Medulla oblongata (tissue), 1 donor: ENCODE data around the gene TRDMT1.
A peak's percentile ranks its signal among the peaks of the same experiment; 100 is the strongest.

Experiments
- DNase-seq: peaks from one replicate; pipeline ENCODE4 v3.0.0-alpha.2; 2015; ENCODE audit errors: extremely low spot score

TRDMT1 gene

GRCh38 chr10:17210361-17210760 is 8.9 kb upstream of the TRDMT1 start:
- no peak for DNase-seq

GRCh38 chr10:17209881-17210280 is 8.4 kb upstream of the TRDMT1 start:
- DNase-seq: no peak

- DNase-seq: no peak
Measured at GRCh38 chr10:17209302-17209701, 7.8 kb upstream of the TRDMT1 start.

GRCh38 chr10:17208476-17208875 is 7.0 kb upstream of the TRDMT1 start:
- no peak for DNase-seq

DNA sequence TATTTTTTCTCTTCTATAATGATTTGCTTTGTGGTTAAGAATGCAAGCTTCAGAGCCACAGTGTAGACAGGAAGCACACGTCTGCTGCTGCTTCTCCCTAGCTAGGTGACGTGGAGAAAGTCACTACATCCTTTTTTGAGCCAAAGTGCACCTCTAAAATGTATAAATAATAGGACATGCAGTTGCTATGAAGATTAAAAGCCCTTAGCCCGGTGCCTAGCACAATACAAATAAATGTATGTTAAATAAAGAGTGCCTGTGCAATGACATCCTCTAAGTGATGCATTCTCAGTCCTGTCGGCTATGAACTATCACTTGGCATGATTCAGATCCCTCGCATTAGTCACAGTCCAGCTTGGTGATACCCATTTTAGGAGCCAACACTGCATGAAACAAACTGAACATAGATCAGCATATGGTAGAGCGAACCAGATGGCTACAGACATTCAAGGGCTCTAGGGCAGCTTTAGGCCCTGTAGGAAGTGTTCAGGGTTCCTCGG is 4.8 kb upstream of the TRDMT1 start:
- DNase-seq: no peak

DNA sequence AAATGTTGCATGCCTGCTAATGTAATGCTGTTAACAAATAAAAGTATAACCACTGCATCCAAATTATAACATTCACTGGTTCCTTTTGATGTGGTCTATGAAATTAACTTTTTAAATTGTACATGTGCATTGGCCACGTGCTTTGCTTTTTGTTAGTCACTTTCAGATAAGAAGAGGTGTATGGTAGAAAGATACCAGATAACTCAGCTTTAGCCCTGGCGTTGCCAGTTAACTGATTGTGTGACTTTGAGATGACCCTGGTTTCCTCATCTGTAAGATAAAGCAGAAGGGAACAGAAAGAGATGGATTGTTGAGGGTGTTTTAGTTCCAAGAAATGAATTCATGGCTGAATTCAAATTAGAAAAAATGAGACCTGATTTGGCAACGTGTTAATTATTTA is 1.9 kb upstream of the TRDMT1 start:
- no peak for DNase-seq

GRCh38 chr10:17202999-17203398 is 1.5 kb upstream of the TRDMT1 start:
- no peak for DNase-seq

GRCh38 chr10:17202506-17202905 is 1.0 kb upstream of the TRDMT1 start:
- DNase-seq: no peak

DNA sequence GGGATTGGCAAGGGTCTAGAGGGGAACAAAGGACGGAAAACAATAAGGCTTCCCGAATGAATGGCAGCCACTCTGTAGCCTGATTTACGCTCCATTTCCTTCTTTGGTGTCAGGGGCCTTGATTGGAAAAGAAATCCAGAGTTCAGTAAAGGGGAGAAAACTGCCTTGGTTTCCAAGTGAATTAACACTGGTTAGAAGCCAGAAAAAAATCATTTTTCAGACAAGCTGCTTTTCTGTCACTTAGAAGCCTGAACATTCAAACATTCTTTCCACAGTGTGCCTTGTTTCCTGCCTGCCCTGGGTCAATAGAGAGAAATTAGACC is 283 bp upstream of the TRDMT1 start:
- DNase-seq: no peak

DNA sequence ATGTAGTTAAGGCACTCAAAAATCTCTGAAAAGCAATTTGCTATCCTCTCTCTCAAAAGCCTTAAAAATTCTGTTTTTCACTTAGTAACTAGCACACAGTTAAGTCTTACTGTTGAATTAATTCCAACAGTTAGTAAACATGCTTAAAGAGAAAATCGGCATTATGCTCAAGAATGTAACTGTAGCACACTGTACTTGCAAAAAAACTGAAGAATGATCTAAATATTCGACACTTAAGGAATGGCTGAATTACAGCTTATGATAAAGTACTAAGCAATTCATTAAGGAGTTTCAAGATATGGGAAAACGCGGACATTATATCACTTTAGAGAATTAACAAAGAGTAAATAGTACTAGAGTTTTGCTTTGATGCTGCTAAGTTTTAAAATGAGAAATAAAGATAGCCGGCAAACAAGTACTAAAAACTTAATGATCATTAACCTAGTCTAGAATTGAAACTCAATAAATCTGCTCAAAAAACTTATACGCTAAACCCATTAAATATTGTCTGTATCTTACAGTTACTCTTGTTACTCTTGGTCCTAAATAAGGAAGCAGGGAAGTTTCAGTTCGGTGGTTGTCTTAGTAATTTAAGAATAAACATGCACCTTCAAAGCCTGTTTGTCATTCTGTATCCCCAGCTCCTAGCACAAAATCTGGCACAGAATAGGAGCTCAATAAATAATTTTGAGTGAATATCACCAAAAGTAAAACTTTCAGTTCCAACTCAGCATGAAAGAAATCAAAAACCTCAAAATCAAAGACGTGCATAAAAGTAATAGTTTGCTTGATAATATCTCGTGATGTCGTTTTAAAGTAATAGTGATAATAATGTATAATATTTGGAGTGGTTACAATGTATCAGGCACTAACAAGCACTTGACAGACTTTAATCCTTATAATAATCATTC is 1.2 kb downstream of the TRDMT1 start:
- DNase-seq: peak; percentile 43

- DNase-seq: peak; percentile 20
Measured at GRCh38 chr10:17199351-17199804, 2.1 kb downstream of the TRDMT1 start.

DNA sequence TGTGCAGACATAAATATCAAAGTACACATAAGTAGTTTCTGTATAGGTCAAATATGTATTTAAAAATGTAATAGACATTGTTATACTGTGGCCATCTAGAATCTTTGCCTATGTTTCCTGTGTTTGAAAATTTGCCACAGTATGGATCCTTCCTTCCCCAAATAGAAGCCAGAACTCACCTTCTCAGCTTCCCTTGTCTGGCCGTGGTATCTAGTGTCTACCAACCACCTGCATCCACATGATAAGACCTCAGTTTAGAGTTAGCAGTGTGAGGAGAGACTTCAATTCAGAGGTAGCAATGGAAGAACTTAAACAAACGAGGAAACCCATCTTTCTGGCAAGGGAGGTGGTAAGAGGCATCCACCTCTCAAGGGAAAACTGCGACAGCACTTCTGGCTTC is 4.9 kb downstream of the TRDMT1 start:
- DNase-seq: no peak

GRCh38 chr10:17196045-17196444 is 5.4 kb downstream of the TRDMT1 start:
- no peak for DNase-seq

DNA sequence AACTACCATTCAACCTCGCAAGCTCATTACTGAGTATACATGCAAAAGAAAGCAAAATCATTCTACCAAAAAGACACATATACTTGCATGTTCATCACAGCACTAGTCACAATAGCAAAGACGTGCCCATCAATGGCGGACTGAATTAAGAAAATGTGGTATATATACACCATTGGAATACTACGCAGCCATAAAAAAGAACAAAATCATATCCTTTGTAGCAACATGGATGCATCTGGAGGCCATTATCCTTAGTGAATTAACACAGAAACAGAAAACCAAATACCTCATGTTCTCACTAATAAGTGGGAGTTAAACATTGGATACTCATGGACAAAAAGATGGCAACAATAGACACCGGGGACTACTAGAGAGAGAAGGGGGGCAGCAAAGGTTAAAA is 6.4 kb downstream of the TRDMT1 start:
- no peak for DNase-seq

- DNase-seq: no peak
Measured at GRCh38 chr10:17190602-17191001, 10.9 kb downstream of the TRDMT1 start.

DNA sequence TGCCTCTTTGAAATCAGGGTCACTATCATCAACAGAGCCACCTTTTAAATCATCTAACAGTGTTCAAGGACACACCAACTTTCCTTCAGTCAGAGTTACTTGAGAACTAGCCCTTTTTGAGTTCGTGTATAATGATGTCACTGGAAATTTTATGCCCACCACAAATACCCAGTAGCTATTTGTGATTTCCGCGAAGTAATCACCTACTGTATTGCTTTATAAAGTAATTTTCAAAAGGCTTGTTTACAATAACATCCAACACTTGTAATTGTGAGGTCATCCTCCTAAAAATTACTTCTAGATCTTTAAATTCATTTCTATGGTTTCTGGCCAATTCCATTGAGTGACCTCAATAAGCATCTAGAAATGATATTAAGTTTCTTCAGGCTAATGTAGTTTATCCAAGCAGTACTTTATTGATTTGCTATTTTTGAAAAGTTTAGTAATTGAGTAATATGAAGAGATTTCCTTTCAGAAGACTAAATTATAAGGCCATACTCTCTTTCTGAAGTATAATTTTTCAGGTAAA is 12.8 kb downstream of the TRDMT1 start:
- no peak for DNase-seq

DNA sequence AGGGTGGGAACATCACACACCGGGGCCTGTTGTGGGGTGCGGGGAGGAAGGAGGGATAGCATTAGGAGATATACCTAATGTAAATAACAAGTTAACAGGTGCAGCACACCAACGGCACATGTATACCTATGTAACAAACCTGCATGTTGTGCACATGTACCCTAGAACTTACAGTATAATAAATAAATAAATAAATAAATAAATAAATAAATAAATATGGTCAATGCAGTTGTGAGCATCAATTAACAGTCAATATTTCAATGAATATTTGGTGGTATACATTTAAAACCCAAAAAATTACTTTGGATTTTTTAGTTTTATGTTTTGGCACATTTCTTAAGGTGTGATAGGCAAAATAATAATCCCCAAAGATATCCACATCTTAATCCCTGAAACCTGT is 15.6 kb downstream of the TRDMT1 start:
- DNase-seq: no peak

DNA sequence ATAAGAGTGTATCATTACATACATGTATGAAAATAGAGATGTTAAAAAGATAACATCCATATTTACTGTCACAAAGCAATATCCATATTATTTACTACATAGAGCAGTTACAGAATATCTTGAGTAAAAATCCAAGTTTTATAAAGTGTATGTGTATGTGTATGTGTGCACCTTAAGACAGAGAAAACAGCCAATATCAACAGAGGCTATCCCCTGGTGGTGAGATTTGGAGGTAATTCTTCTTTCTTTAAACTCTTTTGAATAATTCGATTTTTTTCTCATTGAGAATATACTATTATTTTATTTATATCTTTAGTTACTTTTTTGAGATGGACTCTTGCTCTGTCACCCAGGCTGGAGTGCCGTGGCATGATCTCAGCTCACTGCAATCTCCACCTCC is 18.4 kb downstream of the TRDMT1 start:
- no peak for DNase-seq

DNA sequence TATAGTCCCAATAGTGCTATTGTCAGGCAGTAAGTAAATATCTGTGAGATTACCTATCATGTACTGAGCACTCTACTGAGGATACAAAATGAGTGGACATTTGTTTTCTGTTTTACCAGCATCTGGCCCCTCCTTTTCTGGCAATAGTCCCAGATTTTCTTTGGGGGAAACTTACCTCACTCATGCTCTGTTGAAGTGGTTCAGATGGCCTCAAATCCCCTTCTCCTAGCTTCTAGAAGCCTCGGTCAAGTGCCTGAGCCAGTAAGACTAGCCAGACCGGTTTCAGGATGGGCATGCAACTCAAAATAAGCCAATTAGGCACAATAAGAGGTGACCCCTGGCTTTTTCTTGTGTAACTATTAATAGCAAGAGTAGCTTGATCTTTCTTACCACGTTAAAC is 19.7 kb downstream of the TRDMT1 start:
- DNase-seq: no peak

GRCh38 chr10:17181110-17181509 is 20.4 kb downstream of the TRDMT1 start:
- no peak for DNase-seq

DNA sequence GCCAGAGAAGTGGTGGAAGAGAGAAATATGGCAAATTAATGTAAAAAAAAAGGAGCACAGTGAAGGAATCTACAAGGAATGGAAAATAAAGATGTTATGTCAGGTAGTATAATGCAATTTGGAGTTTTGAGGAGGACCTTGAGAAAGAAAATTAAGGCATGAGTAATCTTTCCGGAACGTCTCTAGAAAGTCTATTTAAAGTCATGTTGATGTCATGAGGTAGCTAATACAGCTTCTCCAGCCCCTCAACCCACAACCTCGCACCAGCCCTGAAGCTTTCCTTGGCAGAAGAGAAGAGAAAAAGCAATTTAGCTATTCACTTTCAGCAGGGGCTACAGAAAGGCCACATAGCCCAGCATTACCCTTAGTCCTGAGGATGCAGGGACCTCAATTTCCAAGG is 22.5 kb downstream of the TRDMT1 start:
- no peak for DNase-seq

DNA sequence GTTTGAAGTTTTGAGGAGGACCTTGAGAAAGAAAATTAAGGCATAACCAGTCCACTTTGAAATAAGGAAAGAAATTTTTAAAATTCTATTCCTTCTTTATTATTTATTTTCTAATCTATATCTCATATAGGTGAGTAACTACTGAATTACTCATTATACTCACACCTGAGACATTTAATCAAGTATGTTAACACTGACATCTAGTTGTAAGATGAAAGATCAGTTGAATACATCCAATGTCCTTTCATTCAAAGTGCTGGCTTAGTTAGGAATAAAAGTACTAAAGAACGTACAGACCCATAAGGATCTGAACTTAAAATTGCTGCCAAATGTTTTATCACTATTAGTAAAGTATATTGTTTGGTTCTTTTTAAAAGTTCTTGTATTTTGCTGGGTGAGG is 23.5 kb downstream of the TRDMT1 start:
- DNase-seq: no peak

DNA sequence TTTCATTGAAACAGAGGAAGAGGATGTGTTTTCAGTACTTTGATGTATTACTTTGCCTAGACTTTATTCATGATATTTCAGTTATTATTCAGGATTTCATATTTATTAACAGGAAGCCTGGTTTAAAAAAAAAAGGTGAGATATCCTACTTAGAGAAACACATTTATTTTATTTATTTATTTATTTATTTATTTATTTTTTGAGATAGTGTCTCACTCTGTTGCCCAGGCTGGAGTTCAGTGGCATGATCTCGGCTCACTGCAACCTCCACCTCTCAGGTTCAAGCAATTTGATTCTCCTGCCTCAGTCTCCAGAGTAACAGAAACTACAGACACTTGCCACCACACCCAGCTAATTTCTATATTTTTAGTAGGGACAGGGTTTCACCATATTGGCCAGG is 24.5 kb downstream of the TRDMT1 start:
- DNase-seq: no peak

DNA sequence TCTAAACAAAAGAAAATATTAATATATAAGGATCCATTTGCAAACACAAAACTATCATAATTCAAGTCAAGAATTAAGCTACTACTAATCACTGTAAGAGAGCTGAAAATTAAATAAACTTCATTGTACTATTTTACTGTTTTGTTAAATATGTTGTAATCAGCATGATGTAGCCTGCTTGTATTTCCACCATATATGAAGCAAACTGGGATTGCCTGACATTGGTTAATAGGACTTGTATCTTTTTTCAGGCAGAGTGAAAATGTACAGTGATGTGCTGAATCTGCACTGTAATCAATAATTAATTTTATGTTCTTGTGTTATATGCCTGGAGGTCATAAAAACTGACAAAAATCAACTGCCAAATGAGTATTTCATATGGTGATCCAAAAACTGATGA is 25.4 kb downstream of the TRDMT1 start:
- no peak for DNase-seq
